Neural progenitor cell (in vitro differentiated cells): Measurements from ENCODE around the gene CD96. TPM values are rescaled to one million over a fixed set of nuclear protein-coding genes. Genes with fewer than 3 reads are reported as not detected.

Source experiments
- DNase-seq: peaks from one replicate; pipeline ENCODE4 v3.0.0-alpha.2; 2016; ENCODE audit warnings: low spot score
- H2AFZ ChIP-seq: fragments of 200-600 bp; sonication (generic); replicated peaks from 2 replicates; pipeline ENCODE4 v1.6.1; 2016; ENCODE audit warnings: antibody characterized with exemption
- H3F3A ChIP-seq: fragments of 200-600 bp; sonication (generic); 2 replicates; pipeline ENCODE4 v1.6.1; 2016; ENCODE audit warnings: antibody characterized with exemption, low read depth
- H3K27ac ChIP-seq: fragments of 200-600 bp; sonication (generic); 2 replicates; pipeline ENCODE4 v1.5.1; 2016; ENCODE audit warnings: mild to moderate bottlenecking
- H3K27me3 ChIP-seq: fragments of 200-600 bp; sonication (generic); 2 replicates; pipeline ENCODE4 v1.6.1; 2016; ENCODE audit warnings: mild to moderate bottlenecking, moderate library complexity
- H3K36me3 ChIP-seq: fragments of 200-600 bp; sonication (generic); 2 replicates; pipeline ENCODE4 v1.5.1; 2016
- H3K4me1 ChIP-seq: fragments of 200-600 bp; sonication (generic); 2 replicates; pipeline ENCODE4 v1.6.1; 2016; ENCODE audit warnings: mixed run types
- H3K4me2 ChIP-seq: fragments of 200-600 bp; sonication (generic); 2 replicates; pipeline ENCODE4 v1.6.1; 2016
- H3K4me3 ChIP-seq: fragments of 200-600 bp; sonication (generic); 2 replicates; pipeline ENCODE4 v1.5.1; 2016
- H3K79me2 ChIP-seq: fragments of 200-600 bp; sonication (generic); 2 replicates; pipeline ENCODE4 v1.6.1; 2016; ENCODE audit warnings: low read depth
- H3K9ac ChIP-seq: fragments of 200-600 bp; sonication (generic); 2 replicates; pipeline ENCODE4 v1.6.1; 2016
- H3K9me3 ChIP-seq: fragments of 200-600 bp; sonication (generic); 2 replicates; pipeline ENCODE4 v1.5.1; 2016; ENCODE audit warnings: low read depth
- H4K20me1 ChIP-seq: fragments of 200-600 bp; sonication (generic); 2 replicates; pipeline ENCODE4 v1.6.1; 2016; ENCODE audit warnings: low read depth
- H3K27ac Mint-ChIP-seq: 3 replicates; pipeline ENCODE4 v1.8.0; 2021; ENCODE audit warnings: mixed read lengths
- H3K27me3 Mint-ChIP-seq: 2 replicates; pipeline ENCODE4 v1.8.0; 2022; ENCODE audit warnings: low read depth, mild to moderate bottlenecking, inconsistent platforms, moderate library complexity, mixed read lengths; ENCODE audit not compliant: insufficient read depth
- H3K36me3 Mint-ChIP-seq: 3 replicates; pipeline ENCODE4 v1.8.0; 2021; ENCODE audit warnings: mixed read lengths
- H3K4me1 Mint-ChIP-seq: 3 replicates; pipeline ENCODE4 v1.8.0; 2021; ENCODE audit warnings: mixed read lengths
- H3K4me3 Mint-ChIP-seq: 3 replicates; pipeline ENCODE4 v1.8.0; 2021; ENCODE audit warnings: mild to moderate bottlenecking, moderate library complexity, mixed read lengths
- H3K9me3 Mint-ChIP-seq: 3 replicates; pipeline ENCODE4 v1.8.0; 2020; ENCODE audit warnings: mixed read lengths
- CTCF ChIP-seq: fragments of 200-600 bp; sonication (generic); IDR thresholded peaks from 2 replicates; pipeline ENCODE4 v1.5.1; 2017; ENCODE audit warnings: antibody characterized with exemption, mild to moderate bottlenecking
- EZH2 ChIP-seq: fragments of 200-600 bp; sonication (generic); IDR thresholded peaks from 2 replicates; pipeline ENCODE4 v1.6.1; 2017; ENCODE audit warnings: antibody characterized with exemption, mild to moderate bottlenecking, moderate library complexity
- EZH2phosphoT487 ChIP-seq: fragments of 200-600 bp; sonication (generic); IDR thresholded peaks from 2 replicates; pipeline ENCODE4 v1.6.1; 2017; ENCODE audit warnings: antibody characterized with exemption
- total RNA-seq: library from RNA; depleted of rRNA; stranded (reverse); fragments of >200 nt; gene quantifications from 2 replicates; pipeline ENCODE4 v1.2.3, GENCODE V29; 2015; ENCODE audit warnings: low replicate concordance

The CD96 gene
- total RNA-seq, 1 donor from 2014 or later: not detected

- TF ChIP-seq EZH2phosphoT487: no peak
- no peak for TF ChIP-seq CTCF
- no peak for TF ChIP-seq EZH2
Observed at GRCh38 chr3:111594205-111594604, 52.2 kb downstream of the CD96 start.

GRCh38 chr3:111594781-111595180, 52.8 kb downstream of the CD96 start:
- peaks cover 2% of the 10 kb centered on the region for H3K27me3 Mint-ChIP-seq
- Histone ChIP-seq H3K27me3 (no peaks in the 10 kb centered on the region), H3K9me3 (no peaks in the 10 kb centered on the region), H2AFZ (no peak overlapping the region), H3K79me2 (no peaks in the 10 kb centered on the region), H3K4me1 (no peaks in the 10 kb centered on the region), H3F3A (no peaks in the 10 kb centered on the region), H3K36me3 (no peaks in the 10 kb centered on the region), H3K4me2 (no peak overlapping the region), H3K9ac (no peak overlapping the region), H4K20me1 (no peaks in the 10 kb centered on the region), H3K27ac (no peak overlapping the region), H3K4me3 (no peak overlapping the region)
- H3K9me3 Mint-ChIP-seq: no peaks in the 10 kb centered on the region
- TF ChIP-seq EZH2 (no peak), EZH2phosphoT487 (no peak), CTCF (no peak)
- H3K4me3 Mint-ChIP-seq: no peak overlapping the region
- no peaks in the 10 kb centered on the region for H3K36me3 Mint-ChIP-seq
- H3K4me1 Mint-ChIP-seq: no peaks in the 10 kb centered on the region
- DNase-seq: no peak
- no peak overlapping the region for H3K27ac Mint-ChIP-seq

More at GRCh38 chr3:111594205-111594604, 52.2 kb downstream of the CD96 start:
- Mint-ChIP-seq H3K27me3 (peaks cover 2% of the 10 kb centered on the region), H3K36me3 (no peaks in the 10 kb centered on the region), H3K9me3 (no peaks in the 10 kb centered on the region), H3K27ac (no peak overlapping the region), H3K4me3 (no peak overlapping the region), H3K4me1 (no peaks in the 10 kb centered on the region)
- no peak for DNase-seq
- Histone ChIP-seq H3K9me3 (no peaks in the 10 kb centered on the region), H3K79me2 (no peaks in the 10 kb centered on the region), H3K9ac (no peak overlapping the region), H3K4me3 (no peak overlapping the region), H3K4me1 (no peaks in the 10 kb centered on the region), H3K27me3 (no peaks in the 10 kb centered on the region), H3K36me3 (no peaks in the 10 kb centered on the region), H3K27ac (no peak overlapping the region), H4K20me1 (no peaks in the 10 kb centered on the region), H2AFZ (no peak overlapping the region), H3F3A (no peaks in the 10 kb centered on the region), H3K4me2 (no peak overlapping the region)

GRCh38 chr3:111595232-111595631, 53.2 kb downstream of the CD96 start, which contains the start of gene ZBED2:
Gene ZBED2 (minus strand): TSS chr3:111595346. CDS start chr3:111594201, 1,145 bp downstream.
- Histone ChIP-seq H3K27me3 (no peaks in the 10 kb centered on the region), H3K79me2 (no peaks in the 10 kb centered on the region), H3K4me1 (no peaks in the 10 kb centered on the region), H3K9ac (no peak within 1 kb of the TSS), H3F3A (no peaks in the 10 kb centered on the region), H2AFZ (no peak within 1 kb of the TSS), H3K27ac (no peak within 1 kb of the TSS), H4K20me1 (no peaks in the 10 kb centered on the region), H3K4me3 (no peak within 1 kb of the TSS), H3K9me3 (no peaks in the 10 kb centered on the region), H3K4me2 (no peak within 1 kb of the TSS), H3K36me3 (no peaks in the 10 kb centered on the region)
- Mint-ChIP-seq H3K27me3 (peaks cover 2% of the 10 kb centered on the region), H3K4me3 (no peak within 1 kb of the TSS), H3K36me3 (no peaks in the 10 kb centered on the region), H3K9me3 (no peaks in the 10 kb centered on the region), H3K4me1 (no peaks in the 10 kb centered on the region), H3K27ac (no peak within 1 kb of the TSS)
- TF ChIP-seq CTCF (no peak), EZH2phosphoT487 (no peak), EZH2 (no peak)
- no peak for DNase-seq
